ENCODE data around the gene ATXN7L3B. TPM values are rescaled to one million over a fixed set of nuclear protein-coding genes. Genes with fewer than 3 reads are reported as not detected.

The ATXN7L3B gene
- 10 to 100 TPM in 5 of 6 donors, 1 to 10 TPM in 1; 9.7 to 23.3 (median 14.2) TPM for total RNA-seq
- 10 to 100 TPM in 1 of 2 donors, 1 to 10 TPM in 1; 5.4 to 11.9 TPM for polyA plus RNA-seq

DNA sequence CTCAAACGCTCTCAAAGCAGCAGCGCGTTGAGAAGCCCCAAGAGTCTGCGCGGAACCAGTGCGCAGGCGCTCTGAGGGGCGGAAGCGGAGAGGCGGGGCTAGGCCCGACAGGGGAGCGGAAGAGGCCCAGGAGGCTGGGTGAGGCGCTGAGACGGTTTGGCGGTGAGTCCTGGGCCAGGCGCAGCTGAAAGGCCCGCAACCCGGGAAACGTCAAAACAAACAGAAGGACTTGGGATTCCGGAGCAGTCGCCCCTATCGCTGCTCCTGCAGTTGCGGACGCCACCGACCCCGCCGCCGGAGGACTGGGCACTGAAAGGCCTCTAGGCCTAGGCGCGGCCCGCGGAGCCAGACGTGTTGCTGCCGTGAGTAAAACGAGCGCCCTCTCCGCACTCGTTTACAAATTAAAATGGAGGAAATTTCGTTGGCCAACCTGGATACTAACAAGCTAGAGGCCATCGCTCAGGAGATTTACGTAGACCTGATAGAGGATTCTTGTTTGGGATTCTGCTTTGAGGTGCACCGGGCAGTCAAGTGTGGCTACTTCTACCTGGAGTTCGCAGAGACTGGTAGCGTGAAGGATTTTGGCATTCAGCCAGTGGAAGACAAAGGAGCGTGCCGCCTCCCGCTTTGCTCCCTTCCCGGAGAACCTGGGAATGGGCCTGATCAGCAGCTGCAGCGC is at the start of gene ATXN7L3B:
Gene ATXN7L3B, plus strand, starts transcription at position 129 of the 679 bp plus-strand sequence. Its CDS starts 278 bp downstream, at position 407.
- Histone ChIP-seq H3K27me3 (no peaks in the 10 kb centered on the region), H3K36me3 (no peaks in the 10 kb centered on the region), H3K4me3 (peak within 1 kb of the TSS; percentile 47 to 81 (median 66)), H3K27ac (peak within 1 kb of the TSS; percentile 84 to 97 (median 91)), H3K4me1 (peaks cover 0 to 29% (median 10%) of the 10 kb centered on the region in 3 donors), H3K9me3 (no peaks in the 10 kb centered on the region)
- intact Hi-C loops (cut with DNase I), result no loop called here
- WGBS, 2 donors, result 0% methylated on average over 49 of the region's 49 CpGs
- FAIRE-seq (no peak), DNase-seq (peak; percentile 92 to 97 (median 94)), ATAC-seq (peak; percentile 98 to 100 (median 99))
- TF ChIP-seq, protein P1, sequence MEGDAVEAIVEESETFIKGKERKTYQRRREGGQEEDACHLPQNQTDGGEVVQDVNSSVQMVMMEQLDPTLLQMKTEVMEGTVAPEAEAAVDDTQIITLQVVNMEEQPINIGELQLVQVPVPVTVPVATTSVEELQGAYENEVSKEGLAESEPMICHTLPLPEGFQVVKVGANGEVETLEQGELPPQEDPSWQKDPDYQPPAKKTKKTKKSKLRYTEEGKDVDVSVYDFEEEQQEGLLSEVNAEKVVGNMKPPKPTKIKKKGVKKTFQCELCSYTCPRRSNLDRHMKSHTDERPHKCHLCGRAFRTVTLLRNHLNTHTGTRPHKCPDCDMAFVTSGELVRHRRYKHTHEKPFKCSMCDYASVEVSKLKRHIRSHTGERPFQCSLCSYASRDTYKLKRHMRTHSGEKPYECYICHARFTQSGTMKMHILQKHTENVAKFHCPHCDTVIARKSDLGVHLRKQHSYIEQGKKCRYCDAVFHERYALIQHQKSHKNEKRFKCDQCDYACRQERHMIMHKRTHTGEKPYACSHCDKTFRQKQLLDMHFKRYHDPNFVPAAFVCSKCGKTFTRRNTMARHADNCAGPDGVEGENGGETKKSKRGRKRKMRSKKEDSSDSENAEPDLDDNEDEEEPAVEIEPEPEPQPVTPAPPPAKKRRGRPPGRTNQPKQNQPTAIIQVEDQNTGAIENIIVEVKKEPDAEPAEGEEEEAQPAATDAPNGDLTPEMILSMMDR (IDR thresholded peaks at IDR 0.05), result no peak

DNA sequence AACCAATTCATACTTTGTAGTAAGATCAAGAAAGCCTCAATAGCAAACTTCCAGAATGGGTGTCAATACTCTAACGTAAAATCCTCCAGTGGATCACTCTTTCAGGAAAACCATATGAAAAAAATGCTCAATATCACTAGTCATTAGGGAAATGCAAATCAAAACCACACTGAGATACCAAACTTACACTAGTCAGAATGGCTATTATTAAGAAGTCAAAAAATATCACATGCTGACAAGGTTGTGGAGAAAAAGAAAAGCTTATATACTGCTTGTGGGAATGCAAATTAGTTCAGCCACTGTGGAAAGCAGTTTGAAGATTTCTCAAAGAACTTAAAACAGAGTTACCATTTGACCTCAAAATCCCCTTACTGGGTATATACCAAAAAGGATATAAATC is 49.5 kb upstream of the ATXN7L3B start:
- TF ChIP-seq, protein P1 (IDR thresholded peaks at IDR 0.05), result no peak
- Histone ChIP-seq H3K27me3 (no peaks in the 10 kb centered on the region), H3K4me1 (no peaks in the 10 kb centered on the region), H3K27ac (no peak overlapping the region), H3K36me3 (no peaks in the 10 kb centered on the region), H3K9me3 (no peaks in the 10 kb centered on the region), H3K4me3 (no peak overlapping the region)
- intact Hi-C loops (cut with DNase I), result no loop called here
- no peak for ATAC-seq
- 79 to 81% methylated on average over 1 of the region's 1 CpG for WGBS, 2 donors
- FAIRE-seq, result no peak
- DNase-seq, result no peak

GRCh38 chr12:74489543-74489942 is 48.1 kb upstream of the ATXN7L3B start:
- Histone ChIP-seq H3K36me3 (no peaks in the 10 kb centered on the region), H3K27ac (no peak overlapping the region), H3K9me3 (no peaks in the 10 kb centered on the region), H3K4me3 (no peak overlapping the region), H3K4me1 (no peaks in the 10 kb centered on the region), H3K27me3 (no peaks in the 10 kb centered on the region)
- TF ChIP-seq, protein P1 (IDR thresholded peaks at IDR 0.05), result no peak
- FAIRE-seq, result no peak
- no peak for DNase-seq
- no peak for ATAC-seq
- intact Hi-C loops (cut with DNase I), result no loop called here
- 45 to 52% methylated on average over 2 of the region's 2 CpGs for WGBS, 2 donors

DNA sequence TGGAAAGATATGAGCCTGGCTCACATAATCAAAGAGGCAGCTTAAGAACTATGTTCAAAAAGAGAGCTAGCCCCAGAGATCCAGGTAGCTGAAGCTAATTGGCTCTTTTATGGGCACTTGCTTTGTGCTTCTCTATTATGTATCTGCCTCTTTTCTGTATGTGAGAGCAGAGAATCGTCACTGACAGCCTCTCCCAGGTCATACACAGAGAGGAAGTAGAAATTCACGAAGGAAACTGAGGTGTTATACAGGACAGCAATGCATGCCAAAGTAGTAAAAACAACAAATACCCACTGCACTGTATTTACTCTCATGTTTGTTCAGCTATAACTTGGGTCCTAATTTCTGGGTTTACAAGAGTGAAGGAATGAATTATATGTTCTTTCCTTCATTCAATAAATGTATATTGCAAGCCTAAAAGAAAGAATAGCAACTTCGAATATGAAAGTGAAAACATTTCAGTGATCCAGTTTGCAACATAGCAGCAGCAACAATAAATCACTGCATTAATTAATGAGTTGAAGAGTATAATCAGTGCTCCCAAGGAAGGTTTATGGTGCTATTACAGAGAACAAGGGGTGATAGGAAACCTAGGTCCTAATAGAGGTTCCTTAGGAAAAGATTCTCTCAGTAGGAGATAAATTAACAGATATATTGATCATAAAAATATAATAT is 47.1 kb upstream of the ATXN7L3B start:
- ATAC-seq (no peak), FAIRE-seq (no peak), DNase-seq (no peak)
- intact Hi-C loops (cut with DNase I), result no loop called here
- no peaks in the 10 kb centered on the region for H3K27me3 ChIP-seq
- TF ChIP-seq, protein P1 (IDR thresholded peaks at IDR 0.05), result no peak
- H3K4me3 ChIP-seq, result no peak overlapping the region
- H3K36me3 ChIP-seq, result no peaks in the 10 kb centered on the region
- no peaks in the 10 kb centered on the region for H3K4me1 ChIP-seq
- H3K9me3 ChIP-seq, result no peaks in the 10 kb centered on the region
- WGBS, 2 donors, result 29 to 39% methylated on average over 3 of the region's 3 CpGs
- H3K27ac ChIP-seq, result no peak overlapping the region

- ATAC-seq, result no peak
- H3K4me3 ChIP-seq, result no peak overlapping the region
- no peak for DNase-seq
- FAIRE-seq, result no peak
- H3K27me3 ChIP-seq, result no peaks in the 10 kb centered on the region
- H3K9me3 ChIP-seq, result no peaks in the 10 kb centered on the region
- H3K4me1 ChIP-seq, result no peaks in the 10 kb centered on the region
- no peak overlapping the region for H3K27ac ChIP-seq
- WGBS, 2 donors, result 39 to 42% methylated on average over 1 of the region's 1 CpG
- TF ChIP-seq, protein P1 (IDR thresholded peaks at IDR 0.05), result no peak
- intact Hi-C loops (cut with DNase I), result no loop called here
- no peaks in the 10 kb centered on the region for H3K36me3 ChIP-seq
Observed at GRCh38 chr12:74491374-74491773, 46.3 kb upstream of the ATXN7L3B start.
